HG03571 (cell line): ENCODE data around the gene SLC41A1.
"Not testable (repeated sequence)": the region's sequence is repeated elsewhere in the genome, so short reads cannot be mapped to it uniquely, and the experiment has no call there.

ENCODE experiments used
- ATAC-seq: cut with Tn5 transposase; IDR thresholded peaks from one replicate; pipeline ENCODE4 v1.9.1; 2021; ENCODE audit not compliant: unreplicated experiment

Gene SLC41A1

DNA sequence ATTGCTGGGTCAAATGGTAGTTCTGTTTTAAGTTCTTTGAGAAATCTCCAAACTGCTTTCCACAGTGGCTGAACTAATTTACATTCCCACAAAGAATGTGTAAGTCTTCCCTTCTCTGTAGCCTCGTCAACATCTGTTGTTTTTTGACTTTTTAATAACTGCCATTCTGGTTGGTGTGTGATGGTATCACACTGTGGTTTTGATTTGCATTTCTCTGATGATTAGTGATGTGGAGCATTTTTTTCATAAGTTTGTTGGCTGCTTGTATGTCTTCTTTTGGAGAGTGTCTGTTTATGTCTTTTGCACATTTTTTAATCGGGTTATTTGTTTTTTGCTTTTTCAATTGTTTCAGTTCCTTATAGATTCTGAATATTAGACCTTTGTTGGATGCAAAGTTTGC lies 10.3 kb upstream of the SLC41A1 start:
- not testable (repeated sequence) for ATAC-seq

DNA sequence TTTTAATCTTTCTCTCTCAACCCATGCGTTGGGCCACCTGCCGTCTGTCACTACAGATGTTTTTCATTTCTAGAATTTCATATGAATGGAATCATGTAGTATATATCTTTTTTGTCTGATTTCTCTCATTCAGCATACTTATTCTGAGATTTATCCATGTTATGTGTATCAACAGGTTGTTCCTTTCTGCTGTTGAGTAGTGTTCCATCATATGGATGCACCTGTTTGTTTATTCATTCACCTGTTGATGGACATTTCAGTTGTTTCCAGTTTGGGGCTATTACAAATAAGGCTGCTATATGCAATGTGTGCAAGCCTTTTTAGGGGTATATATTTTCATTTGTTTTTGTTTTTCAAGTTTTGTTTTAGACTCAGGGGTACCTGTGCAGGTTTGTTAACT lies 9.4 kb upstream of the SLC41A1 start:
- no peak for ATAC-seq

DNA sequence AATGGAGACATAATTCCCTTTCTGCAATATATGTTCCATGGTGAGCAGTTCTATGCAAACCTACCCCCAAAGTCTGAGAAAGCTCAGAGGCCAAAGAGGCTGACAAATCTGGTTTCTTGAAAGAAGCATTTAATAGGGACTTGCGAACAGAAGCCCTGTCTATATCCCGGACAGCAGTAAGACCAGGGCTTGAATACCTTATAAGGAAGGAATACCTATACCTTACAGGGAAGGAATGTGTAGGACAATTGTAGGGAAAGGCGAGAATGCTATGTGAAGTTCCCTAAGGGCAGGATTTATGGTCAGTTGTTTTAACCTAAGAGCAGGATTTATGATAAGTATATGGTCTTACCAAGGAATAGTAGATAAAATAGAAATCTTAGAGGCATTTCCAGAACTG lies 5.0 kb upstream of the SLC41A1 start:
- no peak for ATAC-seq

DNA sequence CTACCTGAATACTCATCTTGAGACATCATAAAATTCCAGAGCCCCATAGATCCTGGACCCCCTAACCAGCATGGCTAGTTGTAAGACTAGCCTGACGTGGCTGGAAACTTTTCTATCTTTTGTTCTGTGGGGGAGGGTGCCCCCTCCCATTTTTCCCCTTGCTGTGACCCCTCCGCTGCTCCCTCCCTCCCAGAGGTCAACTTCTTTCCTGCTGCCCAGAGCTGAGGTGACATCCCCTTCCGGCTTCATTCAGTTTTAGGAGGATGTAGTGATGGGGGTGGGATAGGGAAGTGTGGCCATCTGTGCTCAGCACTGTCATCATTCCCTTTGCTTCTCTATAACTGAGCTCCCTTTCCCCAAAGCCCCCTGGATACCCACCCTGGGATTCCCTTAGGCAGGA lies 4.4 kb upstream of the SLC41A1 start:
- no peak for ATAC-seq

DNA sequence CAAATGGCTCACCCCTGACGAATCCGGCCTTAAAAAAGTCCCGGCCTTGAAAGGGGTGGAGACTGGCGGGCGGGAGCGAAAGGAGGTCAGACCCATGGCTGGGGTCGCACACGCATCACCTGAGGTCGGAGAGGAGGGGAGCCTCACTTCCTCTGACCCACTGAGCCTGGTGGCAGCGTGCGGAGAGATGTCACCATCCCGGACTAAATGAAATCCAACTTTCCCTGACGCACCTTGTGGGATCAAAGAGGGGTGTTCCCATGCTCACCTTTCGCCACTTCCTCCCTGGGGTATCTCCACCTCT lies 709 bp upstream of the SLC41A1 start:
- ATAC-seq, result no peak

DNA sequence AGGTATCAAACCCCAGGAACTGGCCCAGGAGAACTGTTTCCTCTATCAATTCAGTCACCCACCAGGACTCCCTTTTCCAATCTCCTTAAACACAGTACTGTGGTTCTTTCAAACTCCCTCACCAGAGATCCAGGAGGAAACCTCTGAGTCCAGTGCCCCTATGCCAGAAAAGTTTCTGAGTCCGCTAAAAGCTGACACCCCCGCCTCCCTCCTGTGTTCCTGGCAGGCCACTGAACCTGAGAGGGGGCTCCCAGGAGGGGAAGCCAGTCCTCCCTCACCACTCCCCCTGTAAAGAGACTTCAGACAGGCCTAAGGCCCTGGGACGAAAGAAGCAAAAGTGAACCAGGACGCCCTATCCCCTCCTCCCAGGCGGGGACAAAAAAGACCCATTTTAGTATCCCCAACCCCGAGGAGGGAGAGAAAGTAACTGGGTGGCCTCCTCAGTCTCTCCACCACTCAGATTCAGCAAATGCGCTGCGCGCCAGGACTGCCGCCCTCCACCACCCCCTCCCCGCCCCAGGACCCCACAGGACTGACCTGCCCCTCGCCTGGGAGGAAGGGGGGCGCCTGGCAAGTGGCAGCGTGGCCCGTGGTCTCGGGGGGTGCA lies 624 bp downstream of the SLC41A1 start:
- ATAC-seq, result no peak

DNA sequence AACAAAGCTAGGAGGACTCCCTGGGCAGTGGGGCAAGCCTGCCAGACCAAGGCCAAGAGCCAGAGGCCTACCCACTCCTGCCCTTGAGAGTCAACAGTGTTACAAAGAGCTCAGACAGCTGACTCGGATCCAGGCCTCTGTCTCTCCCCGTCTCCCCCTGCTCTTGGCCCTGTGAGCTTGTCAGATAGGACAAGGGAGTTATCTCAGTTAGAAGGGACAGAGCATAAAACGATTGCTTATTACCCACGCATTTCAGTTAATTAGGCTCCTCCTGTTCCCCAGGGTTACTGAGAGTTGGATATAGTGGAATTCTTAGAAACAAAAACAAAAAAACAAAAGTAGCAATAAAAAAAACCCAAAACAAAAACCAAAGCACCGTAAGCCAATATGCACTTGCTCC lies 1.3 kb downstream of the SLC41A1 start:
- ATAC-seq, result no peak

DNA sequence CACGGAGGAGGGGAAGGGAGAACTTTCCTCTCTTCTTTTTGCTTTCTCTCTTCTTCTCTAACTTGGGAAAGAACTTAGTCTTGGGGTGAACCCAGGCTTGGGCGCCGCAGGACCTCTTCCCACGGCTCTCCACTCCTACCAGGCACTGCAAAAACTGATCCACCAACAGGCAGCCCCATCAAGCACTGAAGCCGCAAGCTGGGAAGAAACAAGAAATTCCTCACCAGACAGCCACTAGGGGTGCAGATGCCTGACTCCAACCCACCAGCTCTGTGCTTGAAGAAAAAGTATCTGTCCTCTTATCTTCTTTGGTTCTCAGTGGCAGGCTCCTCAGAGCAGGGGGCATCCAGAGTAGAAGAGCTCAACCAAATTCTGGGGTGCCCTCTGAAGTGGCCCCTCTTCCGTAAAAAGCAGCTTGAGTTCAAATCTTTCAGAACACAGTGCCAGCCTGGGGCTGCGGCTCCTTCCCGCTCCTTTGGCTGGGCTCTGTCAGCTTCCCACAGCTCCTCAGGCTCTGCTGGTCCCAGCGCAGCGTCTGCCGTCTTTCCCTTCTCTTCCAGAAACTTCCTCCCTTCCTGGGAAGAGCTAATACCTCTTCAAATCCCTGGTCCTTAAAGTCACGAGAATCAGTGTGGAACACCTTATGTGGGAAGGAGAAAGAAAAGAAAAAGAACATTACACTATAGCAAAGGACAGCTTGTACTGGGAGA lies 2.4 kb downstream of the SLC41A1 start:
- no peak for ATAC-seq

DNA sequence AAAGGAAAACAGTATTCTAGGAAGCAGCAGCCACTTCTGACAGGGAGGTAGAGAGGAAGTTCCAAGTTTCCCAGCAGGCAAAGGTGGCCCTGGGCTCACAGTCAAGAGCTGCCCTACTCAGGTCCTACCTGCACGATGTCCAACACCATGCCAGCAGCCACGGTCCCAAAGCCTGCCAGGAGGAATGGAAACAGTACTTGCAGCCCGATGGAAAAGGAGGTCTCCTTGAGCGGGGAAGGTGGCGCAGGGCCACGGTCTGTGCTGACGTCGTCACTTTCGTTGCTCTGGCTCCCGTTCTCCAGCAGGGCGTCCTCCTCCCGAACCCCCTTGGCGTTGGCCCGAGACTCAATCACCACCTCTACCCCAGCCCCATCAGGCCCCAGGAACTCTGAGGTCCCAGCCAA lies 3.1 kb downstream of the SLC41A1 start:
- ATAC-seq, result no peak

DNA sequence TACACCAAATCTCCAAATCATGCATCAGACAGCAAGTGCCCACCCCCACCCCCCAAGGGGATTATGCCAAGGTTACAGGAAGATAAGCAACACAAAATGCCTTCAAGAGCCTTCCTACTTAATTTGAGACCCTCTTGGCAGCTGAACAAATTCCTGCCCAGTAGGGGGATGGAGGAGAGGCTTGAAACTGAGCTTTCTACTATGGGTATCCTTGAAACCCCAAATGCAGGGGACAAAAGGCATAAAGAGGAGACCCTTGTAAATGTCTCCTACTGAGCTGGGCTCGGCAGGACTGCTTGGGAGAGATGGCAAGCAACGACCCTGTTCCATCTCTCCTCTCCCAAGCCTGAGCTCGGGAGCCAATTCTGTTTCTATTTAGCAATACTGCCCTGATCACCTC lies 3.5 kb downstream of the SLC41A1 start:
- ATAC-seq, result no peak

DNA sequence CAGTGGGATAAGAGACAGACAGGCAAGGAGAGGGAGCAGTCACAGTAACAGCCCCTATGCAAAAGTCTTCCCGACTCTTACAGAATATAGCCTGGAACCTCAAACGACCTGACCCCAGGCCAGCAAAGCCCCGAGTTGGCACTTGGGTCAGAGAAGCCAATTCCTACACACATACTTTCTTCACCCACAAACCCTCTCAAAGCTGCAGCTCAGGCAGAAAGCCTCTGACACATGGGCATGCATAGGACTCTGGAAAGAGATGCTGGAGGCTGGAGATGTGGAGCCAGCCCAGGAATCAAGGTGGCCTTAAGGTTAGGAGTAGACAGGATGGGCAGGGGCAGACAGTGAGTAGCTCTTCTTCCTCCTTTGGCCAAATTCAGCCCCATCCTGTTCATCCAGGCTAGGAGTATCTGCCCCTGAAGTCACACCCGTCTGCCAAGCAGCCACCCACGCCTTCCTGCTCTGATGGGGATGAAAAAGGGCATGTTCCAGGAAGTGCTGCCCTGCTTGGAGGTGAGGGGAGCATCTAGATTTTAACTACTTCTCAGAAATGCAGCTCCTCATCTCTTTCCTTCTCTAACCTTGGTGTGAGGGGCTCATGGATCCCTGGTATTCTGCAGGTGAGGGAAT lies 7.8 kb downstream of the SLC41A1 start:
- ATAC-seq, result no peak

DNA sequence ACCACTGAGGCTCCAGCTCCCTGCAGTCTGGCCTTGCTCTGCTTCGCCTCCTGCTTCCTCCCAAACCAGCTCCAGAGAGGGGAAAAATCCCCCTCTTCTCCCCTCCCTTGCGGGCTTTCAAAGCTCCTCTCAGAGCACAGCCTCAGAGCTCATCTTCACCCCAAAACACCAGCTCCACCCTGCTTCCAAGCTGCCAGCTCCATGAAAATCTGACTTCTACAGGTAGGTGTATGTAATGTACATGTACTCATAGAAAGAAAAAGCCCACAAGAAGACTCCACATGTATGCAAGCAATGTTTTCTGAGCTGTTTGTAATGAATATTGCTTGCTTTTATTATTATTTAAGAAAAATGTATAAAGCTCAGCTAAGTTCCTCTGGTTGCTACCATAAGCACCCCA lies 8.4 kb downstream of the SLC41A1 start:
- no peak for ATAC-seq

DNA sequence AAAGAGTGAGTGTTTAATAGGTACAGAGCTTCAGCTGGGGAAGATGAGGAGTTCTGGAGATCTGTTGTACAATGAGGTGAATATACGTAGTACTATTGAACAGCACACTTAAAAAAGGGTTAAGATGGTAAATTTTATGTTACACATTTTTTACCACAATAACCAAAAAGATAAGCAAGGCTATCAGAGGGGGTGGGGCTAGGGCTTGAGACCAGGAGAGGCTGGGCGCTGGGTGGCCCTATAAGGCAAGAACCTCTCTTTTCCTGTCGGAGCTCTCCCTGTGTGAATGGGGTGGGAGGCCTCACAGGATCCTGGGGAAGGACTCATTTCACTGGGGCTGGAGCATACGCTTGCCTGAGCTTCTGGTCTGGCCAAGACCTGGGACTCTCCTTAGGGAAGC lies 9.0 kb downstream of the SLC41A1 start:
- no peak for ATAC-seq

DNA sequence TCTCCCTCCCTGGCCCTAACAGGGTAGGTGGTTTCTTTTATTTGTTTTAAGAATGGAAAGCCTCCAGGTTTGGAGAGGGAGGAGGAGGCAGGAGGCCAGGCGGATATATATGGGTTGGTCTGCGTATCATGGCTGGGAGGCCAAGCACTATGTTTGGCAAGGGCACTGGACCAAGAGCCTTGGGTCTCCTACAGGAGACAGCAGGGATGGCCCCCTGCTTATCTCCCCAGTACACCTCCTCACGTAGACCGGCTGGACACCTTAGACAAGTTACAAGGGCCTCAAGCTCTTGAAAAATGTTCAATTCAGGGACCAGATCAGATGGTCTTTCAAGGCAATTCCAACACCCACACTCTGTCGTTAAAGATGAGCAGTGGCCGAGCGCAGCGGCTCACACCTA lies 10.9 kb downstream of the SLC41A1 start:
- ATAC-seq, result no peak

DNA sequence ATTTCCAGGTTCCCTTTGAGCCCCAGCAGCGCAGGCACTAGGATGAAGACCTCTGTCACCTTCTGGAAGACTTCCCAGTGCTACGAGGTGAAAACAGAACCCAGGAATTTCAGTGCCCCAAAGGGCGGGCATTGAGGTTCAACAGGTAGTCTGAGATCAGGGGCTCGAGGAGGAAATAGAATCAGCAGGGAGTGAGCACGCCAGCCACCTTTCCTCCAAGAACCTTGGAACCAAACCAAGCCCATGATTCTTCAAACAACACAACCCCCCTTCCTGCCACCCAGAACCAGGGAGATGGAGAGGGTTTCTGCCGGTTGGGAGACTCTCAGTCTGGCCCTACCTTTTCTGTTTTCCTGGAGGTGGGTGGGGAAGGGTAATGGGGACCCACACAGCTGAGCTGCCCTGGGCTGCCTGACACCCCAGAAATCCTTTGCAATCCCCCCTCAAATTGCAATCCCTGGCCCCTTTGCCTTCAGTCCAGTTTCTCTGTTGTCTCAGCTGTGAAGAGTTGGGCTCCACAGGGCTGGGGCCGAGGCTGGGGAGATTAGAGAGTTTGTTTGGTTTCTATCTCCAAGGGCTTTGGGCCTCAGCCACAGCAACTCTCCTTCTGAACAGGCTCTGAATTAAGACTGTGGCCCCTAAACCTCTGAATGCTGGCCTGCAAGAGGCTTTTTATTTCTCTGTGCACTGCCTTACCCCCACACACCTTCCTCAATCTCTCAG lies 11.9 kb downstream of the SLC41A1 start:
- ATAC-seq, result no peak

DNA sequence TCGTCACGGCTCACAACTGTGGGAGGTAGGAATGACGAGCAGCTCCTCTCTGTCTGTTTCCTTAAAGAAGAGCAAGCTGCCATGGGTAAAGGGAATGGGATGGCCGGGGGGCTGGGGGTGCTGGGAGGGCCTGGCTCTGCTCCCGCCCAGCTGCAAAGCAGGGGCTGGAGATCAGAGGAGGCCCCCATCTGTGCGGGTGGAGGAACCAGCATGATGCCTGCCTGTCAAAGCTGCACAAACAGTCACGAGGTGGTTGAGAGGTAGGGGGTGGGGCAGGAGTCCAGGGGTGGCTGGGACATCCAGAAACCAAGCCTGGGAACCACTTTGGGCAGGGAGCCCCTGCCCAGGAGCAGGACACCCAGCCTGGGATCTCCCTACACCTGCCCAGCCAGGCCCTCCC lies 12.6 kb downstream of the SLC41A1 start:
- no peak for ATAC-seq

DNA sequence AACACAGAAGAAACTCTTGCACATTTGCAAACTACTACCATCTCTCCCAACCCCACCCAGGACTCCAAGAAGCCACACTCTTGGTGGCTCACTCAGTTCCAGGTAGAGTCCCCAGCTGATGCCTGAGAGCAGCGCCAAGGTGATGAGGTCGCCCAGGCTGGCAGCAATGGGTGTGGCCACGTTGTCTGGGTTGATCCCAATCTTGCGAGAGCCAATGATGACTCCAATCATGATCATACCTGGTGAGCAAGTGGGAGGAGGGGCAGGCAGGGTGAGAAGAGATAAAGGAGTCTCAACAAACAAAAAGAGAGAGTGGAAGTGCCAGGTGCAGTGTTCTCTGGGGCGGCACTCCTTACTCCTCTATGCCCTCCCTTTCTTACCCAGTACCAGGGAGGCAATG lies 14.4 kb downstream of the SLC41A1 start:
- ATAC-seq, result no peak

DNA sequence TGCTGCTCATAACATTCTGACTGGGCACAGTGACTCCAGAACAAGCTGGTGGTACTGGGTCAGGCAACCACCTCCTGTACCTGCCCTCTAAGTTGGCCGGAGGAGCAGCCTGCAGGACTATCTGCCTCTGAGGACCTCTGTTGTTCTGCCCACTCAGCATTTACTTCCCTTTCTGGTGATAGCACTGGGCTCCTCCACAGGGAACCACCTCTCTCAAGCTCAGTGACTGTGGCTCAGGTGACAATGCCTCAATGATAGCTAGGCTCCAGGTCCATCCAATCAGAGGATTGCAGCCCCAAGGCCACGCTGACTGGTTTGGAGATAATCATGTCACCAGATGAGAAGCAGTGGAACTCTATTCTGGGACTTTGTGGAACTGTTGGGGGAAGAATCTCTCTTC lies 15.8 kb downstream of the SLC41A1 start:
- no peak for ATAC-seq

DNA sequence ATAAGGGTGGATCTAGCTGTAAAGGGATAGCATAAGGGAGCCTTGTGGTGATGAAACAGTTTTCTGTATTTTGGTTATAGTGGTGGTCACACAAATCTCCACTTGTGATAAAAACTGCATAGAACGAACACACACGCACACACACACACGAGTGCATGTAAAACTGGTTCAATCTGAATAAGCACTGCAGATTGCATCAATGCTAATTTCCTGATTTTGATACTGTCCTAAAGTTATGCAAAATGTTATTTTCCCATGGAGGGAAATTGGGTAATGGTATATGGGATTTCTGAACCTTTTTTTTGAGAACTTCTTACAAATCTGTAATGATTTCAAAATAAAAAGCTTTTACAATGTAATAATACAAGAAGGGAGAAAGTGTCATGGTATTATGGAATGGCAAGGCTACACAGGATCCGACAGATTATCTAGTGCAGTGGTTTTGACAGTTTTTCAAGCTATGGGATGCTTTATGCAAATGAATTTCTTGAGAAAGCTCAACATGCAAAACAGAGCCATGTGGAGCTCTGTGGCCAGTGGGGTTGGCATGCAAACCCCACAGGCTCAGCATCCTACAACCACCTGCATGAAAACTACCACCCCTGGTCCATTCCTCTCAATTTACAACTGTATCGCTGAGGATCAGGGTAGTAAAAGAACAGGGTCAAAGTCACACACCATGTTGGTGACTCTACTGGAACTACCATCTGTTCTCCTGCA lies 18.8 kb downstream of the SLC41A1 start:
- ATAC-seq, result no peak

DNA sequence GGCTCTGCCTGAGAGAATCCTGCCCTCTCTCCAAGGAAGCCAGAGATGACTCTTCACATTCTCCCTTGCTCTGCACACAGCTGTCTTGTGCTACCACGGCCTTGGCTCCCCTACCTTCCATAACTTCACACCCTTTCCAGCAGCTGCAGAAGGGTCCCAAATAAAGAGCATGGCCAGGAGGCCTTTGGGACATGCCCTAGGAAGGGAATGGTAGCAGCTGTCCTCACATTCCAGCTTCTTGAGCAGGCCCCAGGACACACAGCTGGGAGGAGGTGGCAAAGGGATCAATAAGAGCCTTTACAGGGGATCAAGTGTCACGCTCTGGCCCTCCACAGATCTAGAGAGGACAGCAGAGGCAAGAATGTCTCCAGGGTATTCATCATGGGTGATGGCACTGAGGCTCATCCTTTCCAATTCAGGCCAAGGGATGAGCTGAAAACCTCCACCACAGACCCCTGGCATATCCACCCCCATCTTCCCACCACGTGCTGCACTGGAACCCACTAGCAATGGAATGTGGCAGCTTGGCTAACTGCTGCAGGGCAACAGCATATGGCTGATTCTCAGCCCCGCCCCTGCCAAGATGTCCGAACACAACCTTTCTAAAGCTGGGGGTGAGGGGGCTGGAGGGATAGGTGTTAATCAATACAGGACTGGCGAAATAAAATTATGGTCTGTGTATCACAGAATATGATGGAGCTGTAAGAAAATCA lies 19.9 kb downstream of the SLC41A1 start:
- ATAC-seq, result no peak

DNA sequence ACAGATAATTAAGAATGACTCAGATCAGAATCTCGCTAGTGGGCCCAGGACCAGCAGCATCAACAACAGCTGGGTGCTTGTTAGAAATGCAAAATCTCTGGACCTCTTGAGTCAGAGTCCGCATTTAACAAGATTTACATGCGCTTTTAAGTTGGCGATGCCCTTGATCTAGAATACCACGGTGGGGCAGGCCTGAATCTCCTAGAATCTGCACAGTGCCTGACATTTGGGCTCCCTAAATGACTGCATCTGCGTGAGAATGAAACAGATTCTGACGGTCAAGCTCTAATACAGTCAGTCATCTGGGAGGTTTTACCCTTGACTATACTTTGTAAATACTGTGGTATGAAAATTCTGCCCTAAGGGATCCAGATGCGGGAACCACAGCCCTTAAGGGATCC lies 20.5 kb downstream of the SLC41A1 start:
- ATAC-seq, result no peak
